K562 (cell line): Measurements from ENCODE around the gene TOMM6. TPM values are rescaled to one million over a fixed set of nuclear protein-coding genes. Genes with fewer than 3 reads are reported as not detected.

Experiments
- ASH1L ChIP-seq: fragments of 450-650 bp; IDR thresholded peaks from 2 replicates; pipeline ENCODE4 v1.6.1; 2018; ENCODE audit warnings: borderline replicate concordance, mild to moderate bottlenecking, low read depth; ENCODE audit not compliant: partially characterized antibody
- CBX5 ChIP-seq: IDR thresholded peaks from 2 replicates; pipeline ENCODE4 v1.6.1; 2014; ENCODE audit warnings: low read depth, borderline replicate concordance
- CHD1 ChIP-seq: fragments of 200-600 bp; sonication (generic); IDR thresholded peaks from one replicate; pipeline ENCODE4 v1.6.1; 2012; ENCODE audit warnings: mild to moderate bottlenecking, moderate library complexity, low read length, inconsistent platforms
- CLOCK ChIP-seq: fragments of 250-450 bp; sonication (Bioruptor Pico); IDR thresholded peaks from 2 replicates; pipeline ENCODE4 v1.4.0; 2020; ENCODE audit warnings: mild to moderate bottlenecking, moderate library complexity, borderline replicate concordance
- DDX20 ChIP-seq: fragments of 450-650 bp; IDR thresholded peaks from 2 replicates; pipeline ENCODE4 v1.6.1; 2016; ENCODE audit warnings: missing genetic modification characterization, low read depth, mild to moderate bottlenecking, missing compliant biosample characterization, moderate library complexity
- ELF2 ChIP-seq: fragments of 250-450 bp; sonication (Bioruptor Pico); IDR thresholded peaks from 2 replicates; pipeline ENCODE4 v1.5.0; 2021; ENCODE audit warnings: mild to moderate bottlenecking
- KAT8 ChIP-seq: fragments of 450-650 bp; IDR thresholded peaks from 2 replicates; pipeline ENCODE4 v1.6.1; 2016; ENCODE audit warnings: low read depth, mild to moderate bottlenecking
- MAZ ChIP-seq, 2 experiments: fragments of 450-650 bp in 1 of 2; sonication (generic) in 1 of 2; formaldehyde crosslinking; IDR thresholded peaks in 1 of 2; conservative IDR thresholded peaks in 1 of 2; 2 replicates each; pipeline versions ENCODE4 v1.4.0 to v1.5.0; 2020; ENCODE audit warnings: mild to moderate bottlenecking in 1 of 2, missing genetic modification reagents in 1 of 2
- NFE2 ChIP-seq: IDR thresholded peaks from 2 replicates; pipeline ENCODE4 v1.6.1; 2014; ENCODE audit warnings: antibody characterized with exemption, low read depth
- PHB2 ChIP-seq: fragments of 450-650 bp; IDR thresholded peaks from 2 replicates; pipeline ENCODE4 v1.6.1; 2017; ENCODE audit warnings: low read depth
- POU5F1 ChIP-seq: fragments of 150-350 bp; IDR thresholded peaks from 2 replicates; pipeline ENCODE4 v1.6.1; 2014; ENCODE audit warnings: borderline replicate concordance, low read length, low read depth, mild to moderate bottlenecking; ENCODE audit not compliant: partially characterized antibody
- PTRF ChIP-seq: fragments of 450-650 bp; IDR thresholded peaks from 2 replicates; pipeline ENCODE4 v1.6.1; 2016; ENCODE audit warnings: mild to moderate bottlenecking, missing genetic modification characterization, missing compliant biosample characterization
- RCOR1 ChIP-seq, 2 experiments: IDR thresholded peaks; 2 replicates each; pipeline ENCODE4 v1.6.1; 2012; ENCODE audit warnings: low read depth in 2 of 2, low read length in 2 of 2, borderline replicate concordance in 1 of 2, improper control_type of control experiment in 1 of 2
- ZBTB1 ChIP-seq: sonication (generic); formaldehyde crosslinking; IDR thresholded peaks from 2 replicates; pipeline ENCODE4 v1.8.1; 2023; ENCODE audit warnings: missing genetic modification reagents, low read depth, mild to moderate bottlenecking, borderline replicate concordance
- ZFX ChIP-seq: sonication (generic); formaldehyde crosslinking; IDR thresholded peaks from 2 replicates; pipeline ENCODE4 v1.8.0; 2022; ENCODE audit warnings: mild to moderate bottlenecking, missing genetic modification reagents, moderate library complexity
- ZNF124 ChIP-seq: sonication (generic); formaldehyde crosslinking; IDR thresholded peaks from 2 replicates; pipeline ENCODE4 v1.8.1; 2022; ENCODE audit warnings: missing genetic modification reagents
- polyA plus RNA-seq, 8 experiments: library from polyadenylated mRNA; depleted of rRNA in 4 of 8; stranded (reverse) in 5 of 8; unstranded in 3 of 8; fragments of >200 nt; fragmentation: Nextera tagmentation in 2 of 8; fragmentation: Illumina TruSeq in 1 of 8; extraction: Ambion mirVana in 2 of 8; extraction: Trizol in 1 of 8; gene quantifications; 2 replicates each; pipeline versions ENCODE4 v1.2.1 to v1.2.3, GENCODE V29; 2011 to 2014; ENCODE audit warnings: inconsistent platforms in 1 of 8, missing spikeins in 1 of 8
- total RNA-seq, 7 experiments: library from RNA; depleted of rRNA in 6 of 7; stranded (reverse); fragments of >200 nt in 6 of 7; fragmentation: Illumina TruSeq in 2 of 7; extraction: Trizol in 2 of 7; gene quantifications; 2 replicates each; pipeline versions ENCODE4 v1.2.1 to v1.2.3, GENCODE V29; 2011 to 2021; ENCODE audit warnings: low replicate concordance in 1 of 7
- TF ChIP-seq, protein P1 (sequence below): fragments of 450-650 bp; IDR thresholded peaks from 2 replicates; pipeline ENCODE4 v1.6.1; 2018; ENCODE audit not compliant: partially characterized antibody
- TF ChIP-seq, protein P2 (sequence below): fragments of 250-450 bp; sonication (Bioruptor Pico); IDR thresholded peaks from 2 replicates; pipeline ENCODE4 v1.5.1; 2021; ENCODE audit warnings: mild to moderate bottlenecking

Gene TOMM6
- total and polyA plus RNA-seq, 9 of the 15 experiments (the other 6 are each of a cell fraction or from before 2014, with no cell fraction given): 380 to 2,097 (median 1,065) TPM

DNA sequence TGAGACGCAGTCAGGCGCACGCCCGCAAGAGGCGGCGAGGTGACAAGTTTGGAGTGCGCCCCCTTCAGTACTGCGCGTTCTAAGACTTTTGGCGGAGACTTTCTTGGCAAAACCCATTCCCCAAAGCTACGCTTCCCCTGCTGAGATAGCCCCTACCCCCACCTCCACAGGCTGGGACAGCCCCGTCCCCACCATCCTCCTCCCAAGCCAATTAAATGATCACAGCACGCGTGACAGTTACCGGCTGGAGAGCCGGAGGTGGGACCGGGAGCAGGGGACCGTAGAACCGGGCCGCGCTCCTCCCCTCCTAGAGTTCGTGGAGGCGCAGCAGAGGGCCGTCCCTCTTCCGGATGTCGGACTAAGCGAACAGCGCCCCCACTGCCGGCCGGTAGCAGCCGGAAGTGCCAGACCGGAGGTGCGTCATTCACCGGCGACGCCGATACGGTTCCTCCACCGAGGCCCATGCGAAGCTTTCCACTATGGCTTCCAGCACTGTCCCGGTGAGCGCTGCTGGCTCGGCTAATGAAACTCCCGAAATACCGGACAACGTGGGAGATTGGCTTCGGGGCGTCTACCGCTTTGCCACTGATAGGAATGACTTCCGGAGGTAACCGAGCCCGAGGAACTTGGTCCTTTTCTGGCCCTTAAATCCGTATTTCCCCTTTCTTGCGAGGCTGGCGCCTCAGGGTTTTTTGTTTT lies at the start of gene TOMM6 (continued):
- TF ChIP-seq ZFX (CRISPR knock-in tag) (peak; percentile 93), ZNF124 (CRISPR knock-in tag) (no peak), POU5F1 (peak; percentile 72), RCOR1 (IDR thresholded peaks at IDR 0.05; ENCODE audit: borderline replicate concordance in 1 of 2, low read depth in 2 of 2, low read length in 2 of 2) (peak in 1 of 2 experiments; percentile 55; a peak in 1 of 4 replicates), CBX5 (0 out of 2 replicates have a peak, but pooled peaks have one; percentile 49), ZBTB1 (peak; percentile 82), DDX20 (tag) (no peak), PTRF (tag) (no peak), PHB2 (no peak), MAZ (CRISPR knock-in tag; conservative IDR thresholded peaks at IDR 0.05 in 1 of 2, IDR thresholded peaks at IDR 0.05 in 1 of 2) (peak; percentile 74 to 85), CHD1 (peak; percentile 98), ASH1L (peak; percentile 44), ELF2 (CRISPR knock-in tag) (peak; percentile 93), KAT8 (peak; percentile 13; the same call in 1 of the 2 replicates), NFE2 (no peak), CLOCK (CRISPR knock-in tag) (no peak)
- TF ChIP-seq, protein P1, sequence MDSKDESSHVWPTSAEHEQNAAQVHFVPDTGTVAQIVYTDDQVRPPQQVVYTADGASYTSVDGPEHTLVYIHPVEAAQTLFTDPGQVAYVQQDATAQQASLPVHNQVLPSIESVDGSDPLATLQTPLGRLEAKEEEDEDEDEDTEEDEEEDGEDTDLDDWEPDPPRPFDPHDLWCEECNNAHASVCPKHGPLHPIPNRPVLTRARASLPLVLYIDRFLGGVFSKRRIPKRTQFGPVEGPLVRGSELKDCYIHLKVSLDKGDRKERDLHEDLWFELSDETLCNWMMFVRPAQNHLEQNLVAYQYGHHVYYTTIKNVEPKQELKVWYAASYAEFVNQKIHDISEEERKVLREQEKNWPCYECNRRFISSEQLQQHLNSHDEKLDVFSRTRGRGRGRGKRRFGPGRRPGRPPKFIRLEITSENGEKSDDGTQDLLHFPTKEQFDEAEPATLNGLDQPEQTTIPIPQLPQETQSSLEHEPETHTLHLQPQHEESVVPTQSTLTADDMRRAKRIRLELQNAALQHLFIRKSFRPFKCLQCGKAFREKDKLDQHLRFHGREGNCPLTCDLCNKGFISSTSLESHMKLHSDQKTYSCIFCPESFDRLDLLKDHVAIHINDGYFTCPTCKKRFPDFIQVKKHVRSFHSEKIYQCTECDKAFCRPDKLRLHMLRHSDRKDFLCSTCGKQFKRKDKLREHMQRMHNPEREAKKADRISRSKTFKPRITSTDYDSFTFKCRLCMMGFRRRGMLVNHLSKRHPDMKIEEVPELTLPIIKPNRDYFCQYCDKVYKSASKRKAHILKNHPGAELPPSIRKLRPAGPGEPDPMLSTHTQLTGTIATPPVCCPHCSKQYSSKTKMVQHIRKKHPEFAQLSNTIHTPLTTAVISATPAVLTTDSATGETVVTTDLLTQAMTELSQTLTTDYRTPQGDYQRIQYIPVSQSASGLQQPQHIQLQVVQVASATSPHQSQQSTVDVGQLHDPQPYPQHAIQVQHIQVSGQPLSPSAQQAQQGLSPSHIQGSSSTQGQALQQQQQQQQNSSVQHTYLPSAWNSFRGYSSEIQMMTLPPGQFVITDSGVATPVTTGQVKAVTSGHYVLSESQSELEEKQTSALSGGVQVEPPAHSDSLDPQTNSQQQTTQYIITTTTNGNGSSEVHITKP: peak; percentile 84
- TF ChIP-seq, protein P2, sequence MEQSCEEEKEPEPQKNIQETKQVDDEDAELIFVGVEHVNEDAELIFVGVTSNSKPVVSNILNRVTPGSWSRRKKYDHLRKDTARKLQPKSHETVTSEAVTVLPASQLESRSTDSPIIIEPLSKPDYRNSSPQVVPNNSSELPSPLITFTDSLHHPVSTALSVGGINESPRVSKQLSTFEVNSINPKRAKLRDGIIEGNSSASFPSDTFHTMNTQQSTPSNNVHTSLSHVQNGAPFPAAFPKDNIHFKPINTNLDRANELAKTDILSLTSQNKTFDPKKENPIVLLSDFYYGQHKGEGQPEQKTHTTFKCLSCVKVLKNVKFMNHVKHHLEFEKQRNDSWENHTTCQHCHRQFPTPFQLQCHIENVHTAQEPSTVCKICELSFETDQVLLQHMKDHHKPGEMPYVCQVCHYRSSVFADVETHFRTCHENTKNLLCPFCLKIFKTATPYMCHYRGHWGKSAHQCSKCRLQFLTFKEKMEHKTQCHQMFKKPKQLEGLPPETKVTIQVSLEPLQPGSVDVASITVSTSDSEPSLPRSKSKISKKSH: no peak
